ENCODE results near the gene GOLGA1. TPM values are rescaled to one million over a fixed set of nuclear protein-coding genes. Genes with fewer than 3 reads are reported as not detected.

The GOLGA1 gene
- total and polyA plus RNA-seq, 9 of the 15 experiments (the other 6 are each of a cell fraction or from before 2014, with no cell fraction given): 2.9 to 15.9 (median 8.5) TPM

- TF ChIP-seq MGA (IDR thresholded peaks at IDR 0.05): no peak
- TF ChIP-seq KDM1A (IDR thresholded peaks at IDR 0.05): no peak
- no peak for TF ChIP-seq NRF1 (conservative IDR thresholded peaks at IDR 0.05 in 1 of 2, IDR thresholded peaks at IDR 0.05 in 1 of 2)
- peak; percentile 62; the same call in 1 of the 2 replicates for TF ChIP-seq ZNF740 (CRISPR knock-in tag; IDR thresholded peaks at IDR 0.05)
- TF ChIP-seq ZNF740 (tag; IDR thresholded peaks at IDR 0.05): no peak
- TF ChIP-seq VEZF1 (CRISPR knock-in tag; IDR thresholded peaks at IDR 0.05): peak; percentile 89
- TF ChIP-seq MNT (conservative IDR thresholded peaks at IDR 0.05): no peak
- no peak for TF ChIP-seq NCOA1 (IDR thresholded peaks at IDR 0.05; ENCODE audit: low read depth)
- TF ChIP-seq SAFB (IDR thresholded peaks at IDR 0.05; ENCODE audit: borderline replicate concordance, low read depth, low read length): no peak
- no peak for TF ChIP-seq TFE3 (CRISPR knock-in tag; IDR thresholded peaks at IDR 0.05)
Measured at GRCh38 chr9:124869986-124870560, 70.8 kb downstream of the GOLGA1 start (continued).
